GM12873 (cell line): ENCODE results near the gene FUCA2.

Experiments
- TF ChIP-seq, protein P1 (sequence below): IDR thresholded peaks from 2 replicates; pipeline ENCODE4 v1.5.1; 2012; ENCODE audit warnings: low read depth, mild to moderate bottlenecking, moderate library complexity, low read length, control low read depth; ENCODE audit not compliant: insufficient read depth; ENCODE audit errors: missing control alignments

Gene FUCA2

DNA sequence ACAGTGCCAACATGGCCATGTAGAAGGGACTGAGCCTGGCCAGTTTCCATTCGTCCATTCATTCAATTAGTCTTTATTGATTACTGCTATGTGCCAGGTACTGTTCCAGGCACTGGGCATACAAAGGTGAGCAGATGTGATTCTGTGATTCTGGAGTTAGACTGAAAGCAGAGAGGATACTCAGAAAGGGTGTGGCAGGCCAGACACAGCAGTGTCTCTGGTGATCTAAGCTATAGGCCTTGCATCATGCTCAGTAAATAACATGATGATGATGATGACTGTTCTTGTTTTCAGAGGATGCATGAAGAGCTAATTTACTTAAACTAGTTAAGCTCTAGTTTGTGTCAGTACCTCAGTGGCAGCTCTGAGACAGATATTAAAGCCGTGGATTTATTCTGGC, 31.4 kb upstream of the FUCA2 start:
- TF ChIP-seq, protein P1, sequence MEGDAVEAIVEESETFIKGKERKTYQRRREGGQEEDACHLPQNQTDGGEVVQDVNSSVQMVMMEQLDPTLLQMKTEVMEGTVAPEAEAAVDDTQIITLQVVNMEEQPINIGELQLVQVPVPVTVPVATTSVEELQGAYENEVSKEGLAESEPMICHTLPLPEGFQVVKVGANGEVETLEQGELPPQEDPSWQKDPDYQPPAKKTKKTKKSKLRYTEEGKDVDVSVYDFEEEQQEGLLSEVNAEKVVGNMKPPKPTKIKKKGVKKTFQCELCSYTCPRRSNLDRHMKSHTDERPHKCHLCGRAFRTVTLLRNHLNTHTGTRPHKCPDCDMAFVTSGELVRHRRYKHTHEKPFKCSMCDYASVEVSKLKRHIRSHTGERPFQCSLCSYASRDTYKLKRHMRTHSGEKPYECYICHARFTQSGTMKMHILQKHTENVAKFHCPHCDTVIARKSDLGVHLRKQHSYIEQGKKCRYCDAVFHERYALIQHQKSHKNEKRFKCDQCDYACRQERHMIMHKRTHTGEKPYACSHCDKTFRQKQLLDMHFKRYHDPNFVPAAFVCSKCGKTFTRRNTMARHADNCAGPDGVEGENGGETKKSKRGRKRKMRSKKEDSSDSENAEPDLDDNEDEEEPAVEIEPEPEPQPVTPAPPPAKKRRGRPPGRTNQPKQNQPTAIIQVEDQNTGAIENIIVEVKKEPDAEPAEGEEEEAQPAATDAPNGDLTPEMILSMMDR = no peak

DNA sequence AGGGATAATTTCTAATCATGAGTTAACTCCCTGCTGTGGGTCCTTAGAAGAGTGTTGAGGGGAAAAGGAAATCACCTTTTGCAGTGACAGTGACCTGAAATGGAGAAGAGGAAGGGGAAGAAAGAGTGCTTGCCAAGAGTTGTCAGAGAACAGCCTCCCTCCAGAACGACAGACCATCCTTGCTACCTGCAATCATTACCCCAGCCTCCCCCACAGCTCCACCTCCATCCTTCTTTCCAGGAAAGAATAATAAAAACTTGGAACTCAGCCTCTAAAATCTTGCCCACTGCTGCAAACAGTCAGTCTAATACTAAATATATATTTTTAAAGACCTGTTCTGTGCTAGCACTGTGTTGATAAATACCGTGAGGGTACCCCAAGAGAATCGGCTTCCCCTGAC, 28.7 kb upstream of the FUCA2 start:
- TF ChIP-seq, protein P1 = no peak

DNA sequence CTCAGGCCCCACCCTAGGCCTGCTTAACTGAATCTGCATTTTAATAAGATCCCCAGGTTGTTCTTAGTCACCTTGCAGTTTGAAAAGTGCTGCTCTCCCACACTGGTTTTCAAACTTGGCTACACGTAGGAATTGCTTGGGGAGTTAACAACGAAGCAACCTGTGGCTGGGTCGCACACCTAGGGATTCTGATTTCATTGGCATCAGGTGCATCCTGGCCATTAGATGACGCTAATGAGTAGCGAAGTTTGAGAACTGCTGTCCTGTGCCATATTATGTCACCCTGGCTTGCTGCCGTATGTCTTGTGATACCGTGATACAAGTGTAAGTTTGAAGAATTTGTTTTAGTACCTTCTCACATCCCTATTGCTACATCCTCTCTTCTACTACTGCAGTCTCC, 28.2 kb upstream of the FUCA2 start:
- TF ChIP-seq, protein P1 = no peak

DNA sequence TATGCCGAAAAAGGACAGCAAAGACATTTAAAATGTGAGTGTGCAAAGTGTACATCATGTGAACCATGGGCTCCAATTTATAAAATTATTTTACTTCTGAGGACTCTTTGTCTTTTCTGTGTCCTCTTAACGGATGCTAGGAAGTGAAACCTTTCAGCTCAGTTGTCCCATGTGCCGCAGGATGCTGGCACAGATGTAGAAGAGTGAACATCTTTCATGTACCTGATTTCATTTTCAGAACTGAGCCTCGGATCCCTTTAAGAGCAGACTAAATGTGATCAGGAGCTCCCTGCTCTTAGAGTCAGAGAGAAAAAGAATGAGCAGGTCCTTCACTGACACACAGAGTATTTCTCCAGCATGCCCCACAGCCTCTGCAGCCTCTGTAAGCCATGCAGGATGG, 27.6 kb upstream of the FUCA2 start:
- TF ChIP-seq, protein P1 = no peak

DNA sequence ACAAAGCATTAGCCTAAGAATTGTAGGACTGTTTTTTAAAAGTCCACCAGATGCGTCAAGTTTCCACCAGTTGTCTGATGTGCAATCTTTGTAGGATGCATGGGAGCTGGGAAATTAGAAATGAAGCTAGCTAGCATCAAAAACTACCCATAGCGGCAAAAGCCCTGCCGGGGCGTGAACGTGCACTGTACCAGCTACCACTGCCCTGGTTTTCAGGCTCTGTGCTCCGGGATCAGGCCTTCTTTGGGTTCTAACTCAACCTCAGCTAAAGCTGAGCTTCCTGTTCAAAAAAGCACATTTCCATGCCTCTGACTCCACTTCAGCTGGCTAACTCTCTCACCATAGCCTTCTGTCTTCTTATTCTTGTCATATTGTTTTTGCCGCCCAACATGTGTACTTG, 26.9 kb upstream of the FUCA2 start:
- TF ChIP-seq, protein P1 = no peak

DNA sequence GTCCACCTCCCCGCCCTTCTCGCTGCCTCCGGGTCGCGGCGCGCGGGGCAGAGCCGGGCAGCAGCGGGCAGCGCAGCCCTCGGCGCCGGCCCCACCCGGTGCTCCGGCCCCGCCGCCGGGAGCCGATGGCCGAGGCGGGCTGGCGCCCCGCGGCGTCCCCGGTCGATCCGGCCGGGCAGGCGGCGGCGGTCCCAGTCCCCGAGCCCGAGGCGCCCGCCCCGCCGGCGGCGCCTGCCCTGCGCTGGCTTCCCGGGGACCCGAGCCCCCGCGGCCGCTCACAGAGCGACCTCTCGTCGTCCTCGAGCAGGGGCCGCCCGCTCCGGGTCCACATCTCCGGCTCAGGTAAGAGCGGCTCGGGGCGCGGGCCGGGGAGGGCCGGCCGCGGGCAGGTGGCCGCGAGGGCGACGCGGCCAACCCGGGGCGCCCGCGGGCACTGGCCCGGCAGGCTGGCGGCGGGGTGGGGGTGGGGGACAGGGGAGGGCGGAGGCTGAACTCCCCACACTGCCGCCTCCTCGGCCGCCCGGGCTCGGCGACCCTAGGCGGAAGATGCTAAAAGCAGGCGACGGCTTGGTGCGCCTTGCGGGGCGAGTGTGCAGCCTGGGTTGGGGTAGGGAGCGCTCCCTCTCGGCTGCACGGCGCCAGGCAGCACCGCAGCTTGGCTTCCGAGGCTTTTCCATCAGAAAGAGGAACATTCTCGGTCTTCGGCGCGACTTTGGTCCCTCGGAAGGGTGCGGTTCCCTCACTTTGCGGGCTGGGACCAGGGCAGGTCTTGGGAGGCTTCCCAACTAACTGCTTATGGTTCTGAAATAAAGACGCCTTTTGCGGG, 25.6 kb upstream of the FUCA2 start:
- TF ChIP-seq, protein P1 = peak; percentile 53

DNA sequence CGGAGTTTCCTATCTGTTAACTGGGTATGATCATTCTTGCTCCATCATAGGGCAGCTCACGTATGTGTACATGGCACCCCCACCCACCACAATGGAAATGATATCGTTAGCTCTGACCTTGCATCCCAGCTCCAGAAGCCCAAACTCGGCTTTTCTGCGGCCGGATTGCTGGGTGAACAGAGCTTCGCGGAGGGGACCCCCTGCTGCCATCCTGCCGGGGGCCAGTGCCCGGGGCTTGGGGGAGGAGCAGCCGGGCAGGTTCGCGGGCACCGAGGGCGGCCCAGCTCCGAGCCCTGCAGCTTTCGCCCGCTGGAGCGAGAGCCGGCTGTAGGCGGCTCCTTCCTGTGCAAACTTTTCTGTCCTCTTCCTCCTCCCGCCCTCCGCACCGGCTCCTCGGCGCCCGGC, 24.9 kb upstream of the FUCA2 start:
- TF ChIP-seq, protein P1 = no peak
